OCI-LY1 (cell line): Measurements from ENCODE around the gene IRF4.

Experiments used
- CTCF ChIP-seq: fragments of 200-600 bp; sonication (generic), shearing (Covaris generic); IDR thresholded peaks from 2 replicates; pipeline ENCODE4 v1.5.1; 2017; ENCODE audit warnings: mild to moderate bottlenecking, antibody characterized with exemption, low read length, moderate library complexity, mixed read lengths
- EZH2 ChIP-seq: fragments of 200-600 bp; sonication (generic), shearing (Covaris generic); IDR thresholded peaks from 2 replicates; pipeline ENCODE4 v1.8.0; 2017; ENCODE audit warnings: borderline replicate concordance, mixed run types, mild to moderate bottlenecking, antibody characterized with exemption, low read length, moderate library complexity, mixed read lengths

GRCh38 chr6:372336-372911 lies 19.1 kb upstream of the IRF4 start:
- TF ChIP-seq CTCF, result no peak
- no peak for TF ChIP-seq EZH2
